GM23338 (cell line): ENCODE data around the gene HHIP.

Experiments
- CTCF ChIP-seq, 2 experiments: fragments of 200-600 bp in 1 of 2; sonication (generic) in 1 of 2; conservative IDR thresholded peaks; 2 replicates each; pipeline versions ENCODE4 v1.5.1 to v1.6.1; 2016 to 2017; ENCODE audit warnings: antibody characterized with exemption in 2 of 2, low read depth in 2 of 2, mild to moderate bottlenecking in 2 of 2, moderate library complexity in 1 of 2
- EZH2 ChIP-seq: fragments of 200-600 bp; sonication (generic); IDR thresholded peaks from one replicate; pipeline ENCODE4 v1.8.0; 2017; ENCODE audit warnings: antibody characterized with exemption, mild to moderate bottlenecking, low read depth; ENCODE audit not compliant: unreplicated experiment
- EZH2phosphoT487 ChIP-seq: fragments of 200-600 bp; sonication (generic); IDR thresholded peaks from one replicate; pipeline ENCODE4 v1.8.1; 2018; ENCODE audit warnings: antibody characterized with exemption; ENCODE audit not compliant: unreplicated experiment
- POLR2AphosphoS5 ChIP-seq: IDR thresholded peaks from 2 replicates; pipeline ENCODE4 v1.6.1; 2016; ENCODE audit warnings: antibody characterized with exemption, low read depth
- REST ChIP-seq: IDR thresholded peaks from one replicate; pipeline ENCODE4 v1.6.1; 2018; ENCODE audit warnings: antibody characterized with exemption; ENCODE audit not compliant: unreplicated experiment

GRCh38 chr4:144689125-144689524 lies 43.2 kb downstream of the HHIP start:
- TF ChIP-seq POLR2AphosphoS5 (no peak), REST (no peak), CTCF (conservative IDR thresholded peaks at IDR 0.05; ENCODE audit: low read depth in 2 of 2) (no peak), EZH2 (no peak), EZH2phosphoT487 (no peak)
